Activated gamma-delta T cell (primary cell): Measurements from ENCODE around the gene CEP72.
"Not testable (repeated sequence)": the region's sequence is repeated elsewhere in the genome, so short reads cannot be mapped to it uniquely, and the experiment has no call there.

ENCODE experiments used
- DNase-seq: peaks from one replicate; lab custom pipeline; 2025; lab: John Stamatoyannopoulos, UW

Gene CEP72

DNA sequence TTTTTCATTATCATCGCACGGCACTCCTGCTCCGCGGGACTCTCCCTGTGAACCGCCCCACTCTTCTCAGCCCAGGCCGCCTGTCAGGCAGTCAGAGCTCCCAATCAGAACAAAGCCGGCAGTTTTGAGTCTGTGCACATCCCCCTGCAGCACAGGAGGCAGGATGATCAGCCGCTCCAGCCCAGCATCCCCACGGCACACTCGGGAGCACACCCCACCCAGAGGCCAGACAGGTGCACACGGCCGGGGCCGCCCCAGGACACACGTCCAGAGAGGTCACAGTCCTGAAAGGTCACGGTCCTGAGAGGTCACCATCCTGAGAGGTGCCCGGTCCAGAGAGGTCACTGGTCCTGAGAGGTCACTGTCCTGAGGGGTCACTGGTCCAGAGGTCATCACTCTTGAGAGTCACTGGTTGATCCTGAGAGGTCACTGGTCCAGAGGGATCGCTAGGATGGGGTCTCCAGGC, 72.6 kb downstream of the CEP72 start:
- no peak for DNase-seq

DNA sequence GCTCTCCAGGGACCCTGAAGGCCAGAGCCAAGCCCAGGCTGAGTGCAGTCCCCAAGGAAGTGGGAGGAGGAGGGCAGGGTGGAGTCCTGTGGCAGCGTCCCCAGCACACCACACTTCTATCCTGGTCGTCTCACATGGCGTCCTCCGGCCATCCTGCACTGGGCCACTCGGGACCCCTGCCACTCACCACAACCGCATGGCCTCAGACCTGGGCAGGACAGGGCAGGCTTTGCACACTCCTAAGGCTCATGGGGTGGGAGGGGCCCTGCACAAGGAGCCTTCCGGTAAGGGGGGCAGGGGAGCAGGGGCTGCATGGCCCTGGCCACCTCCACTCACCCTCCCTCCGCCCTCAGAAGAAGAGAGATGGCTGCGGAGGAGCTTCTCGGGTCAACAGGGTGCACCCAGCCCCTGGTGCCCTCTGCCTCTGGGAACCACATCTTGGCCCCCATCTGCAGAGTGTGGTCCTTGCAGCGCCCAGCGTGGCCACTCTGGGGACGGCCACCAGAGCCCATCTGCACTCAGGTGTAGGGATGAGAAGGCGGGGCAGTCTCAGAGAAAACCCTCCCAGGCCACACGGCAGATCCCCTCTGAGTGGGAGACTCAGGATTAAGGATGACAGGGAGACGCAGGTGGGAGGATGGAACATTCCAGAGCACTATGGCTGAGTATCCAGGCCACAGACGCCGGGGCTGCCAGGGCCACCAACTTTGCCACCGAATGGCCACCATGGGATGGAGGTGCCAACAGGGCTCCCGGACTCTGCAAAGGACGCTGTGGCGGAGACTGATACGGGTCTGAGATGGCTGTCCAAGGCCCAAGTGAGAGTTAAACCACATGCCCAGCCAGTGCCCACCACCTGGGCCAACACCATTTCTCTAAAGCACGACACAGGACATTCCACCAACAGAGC, 73.4 kb downstream of the CEP72 start:
- DNase-seq, result no peak

DNA sequence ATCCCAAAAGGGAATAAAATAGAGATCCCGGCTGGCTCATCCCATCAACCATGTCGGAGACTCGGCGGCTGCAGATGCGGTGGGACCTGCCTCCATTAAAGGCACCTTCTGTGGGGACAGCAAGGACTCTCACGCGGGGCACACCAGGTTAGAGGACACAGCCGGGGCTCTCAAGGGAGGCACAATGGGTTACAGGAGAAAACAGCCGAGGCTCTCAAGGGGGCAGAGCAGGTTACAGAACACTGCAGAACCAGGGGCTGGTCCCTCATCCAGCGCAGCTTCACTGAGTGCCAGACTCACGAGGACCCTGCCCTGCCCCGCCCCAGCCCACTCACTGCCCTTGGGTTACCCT, 74.0 kb downstream of the CEP72 start:
- DNase-seq, result not testable (repeated sequence)

DNA sequence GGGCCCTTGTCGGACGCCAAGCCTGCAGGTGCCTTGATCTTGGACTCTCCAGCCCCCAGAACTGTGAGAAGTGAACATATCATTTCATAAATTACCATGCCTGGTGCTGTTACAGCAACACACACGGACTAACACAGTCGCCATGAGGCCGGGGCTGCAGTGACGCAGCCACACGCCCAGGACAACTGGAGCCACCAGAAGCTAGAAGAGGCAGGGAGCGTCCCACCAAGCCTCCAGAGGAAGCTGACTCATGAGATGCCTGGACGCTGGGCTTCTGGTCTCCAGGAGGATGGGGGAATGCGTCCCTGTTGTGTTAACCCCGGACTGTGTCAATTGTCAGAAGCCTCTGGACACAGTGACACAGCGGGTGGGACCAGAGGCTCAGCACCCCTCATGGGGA, 74.8 kb downstream of the CEP72 start:
- DNase-seq, result not testable (repeated sequence)

DNA sequence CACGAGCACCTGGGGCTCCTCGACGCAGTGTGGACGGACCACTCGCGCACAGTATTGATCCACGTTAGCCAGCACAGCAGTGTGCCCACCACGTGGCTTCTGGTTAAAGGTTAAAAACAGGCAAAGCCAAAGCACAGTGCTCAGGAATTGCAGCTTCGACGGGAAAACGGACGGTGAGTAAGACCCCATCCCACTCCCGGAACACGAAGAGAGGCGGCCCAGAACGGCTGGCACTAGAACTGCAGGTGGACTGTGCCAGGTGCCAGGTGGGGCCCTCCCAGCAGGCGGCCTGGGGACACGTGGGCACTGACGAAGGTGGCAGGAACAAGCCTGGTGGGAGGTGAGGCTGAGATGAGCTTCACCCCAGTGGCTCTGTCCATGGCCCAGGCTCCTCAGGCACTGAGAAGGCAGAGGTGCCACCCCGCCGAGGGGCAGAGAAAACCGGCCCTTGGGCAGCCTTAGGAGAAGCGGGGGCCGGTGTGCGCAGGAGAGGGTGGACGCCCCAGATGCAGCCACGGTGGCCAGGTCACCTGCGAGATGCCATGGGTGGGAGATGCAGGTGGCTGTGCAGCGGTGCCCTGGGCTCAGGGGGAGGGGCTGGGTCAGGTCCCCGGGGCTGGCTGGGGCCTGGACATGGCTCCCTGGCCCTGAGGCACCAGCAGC, 76.3 kb downstream of the CEP72 start:
- not testable (repeated sequence) for DNase-seq

DNA sequence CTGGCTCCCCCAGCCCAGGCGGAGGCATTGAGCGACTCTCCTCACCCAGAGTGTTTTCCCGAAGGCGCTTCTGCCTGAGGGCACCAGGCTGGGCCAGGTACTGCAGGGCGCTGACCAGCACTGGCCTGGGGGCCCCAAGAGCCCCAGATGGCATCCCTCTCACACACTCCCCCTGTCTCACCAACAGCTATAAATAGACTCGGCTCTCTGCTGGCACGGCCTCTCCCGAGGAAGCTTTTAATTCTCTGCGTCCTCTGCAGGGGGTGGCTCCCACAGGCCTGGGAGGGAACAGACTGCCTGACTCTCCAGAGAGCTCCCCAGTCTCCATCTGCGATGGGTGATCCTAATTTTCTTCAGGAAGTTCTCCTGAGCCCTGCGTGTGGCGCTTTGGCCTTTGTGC, 78.2 kb downstream of the CEP72 start:
- DNase-seq, result not testable (repeated sequence)

DNA sequence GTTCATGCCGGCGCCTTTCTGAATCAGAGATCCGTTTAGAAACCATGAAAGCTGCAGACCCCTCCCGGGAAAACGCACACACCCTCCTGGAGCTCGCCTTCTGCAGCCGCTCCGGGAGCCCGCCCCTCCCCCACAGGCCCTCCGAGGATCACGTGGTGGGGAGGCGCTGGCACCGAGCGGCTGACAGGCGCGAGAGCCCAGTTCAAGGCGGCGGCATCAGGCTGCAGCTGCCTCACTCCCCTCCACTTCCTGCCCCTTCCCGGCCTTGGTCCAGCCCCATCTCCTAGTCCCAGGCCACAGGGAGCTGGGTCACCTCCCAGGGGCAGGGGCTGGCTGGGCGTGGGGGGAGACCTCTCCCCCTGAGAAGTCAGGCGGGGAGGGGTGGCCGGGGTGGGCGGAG, 78.9 kb downstream of the CEP72 start:
- not testable (repeated sequence) for DNase-seq

DNA sequence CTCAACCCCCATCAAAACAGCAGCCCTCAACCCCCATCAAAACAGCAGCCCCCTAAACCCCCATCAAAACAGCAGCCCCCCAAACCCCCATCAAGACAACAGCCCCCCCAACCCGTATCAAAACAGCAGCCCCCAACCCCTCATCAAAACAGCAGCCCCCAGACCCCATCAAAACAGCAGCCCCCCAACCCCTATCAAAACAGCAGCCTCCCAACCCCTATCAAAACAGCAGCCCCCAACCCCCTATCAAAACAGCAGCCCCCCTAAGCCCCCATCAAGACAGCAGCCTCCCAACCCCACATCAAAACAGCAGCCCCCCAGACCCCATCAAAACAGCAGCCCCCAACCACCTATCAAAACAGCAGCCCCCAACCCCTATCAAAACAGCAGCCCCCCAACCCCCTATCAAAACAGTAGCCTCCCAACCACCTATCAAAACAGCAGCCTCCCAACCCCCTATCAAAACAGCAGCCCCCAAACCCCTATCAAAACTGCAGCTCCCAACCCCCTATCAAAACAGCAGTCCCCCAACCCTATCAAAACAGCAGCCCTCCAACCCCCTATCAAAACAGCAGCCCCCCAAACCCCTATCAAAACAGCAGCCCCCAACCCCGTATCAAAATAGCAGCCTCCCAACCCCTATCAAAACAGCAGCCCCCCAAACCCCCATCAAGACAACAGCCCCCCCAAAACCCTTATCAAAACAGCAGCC, 79.8 kb downstream of the CEP72 start:
- no peak for DNase-seq

DNA sequence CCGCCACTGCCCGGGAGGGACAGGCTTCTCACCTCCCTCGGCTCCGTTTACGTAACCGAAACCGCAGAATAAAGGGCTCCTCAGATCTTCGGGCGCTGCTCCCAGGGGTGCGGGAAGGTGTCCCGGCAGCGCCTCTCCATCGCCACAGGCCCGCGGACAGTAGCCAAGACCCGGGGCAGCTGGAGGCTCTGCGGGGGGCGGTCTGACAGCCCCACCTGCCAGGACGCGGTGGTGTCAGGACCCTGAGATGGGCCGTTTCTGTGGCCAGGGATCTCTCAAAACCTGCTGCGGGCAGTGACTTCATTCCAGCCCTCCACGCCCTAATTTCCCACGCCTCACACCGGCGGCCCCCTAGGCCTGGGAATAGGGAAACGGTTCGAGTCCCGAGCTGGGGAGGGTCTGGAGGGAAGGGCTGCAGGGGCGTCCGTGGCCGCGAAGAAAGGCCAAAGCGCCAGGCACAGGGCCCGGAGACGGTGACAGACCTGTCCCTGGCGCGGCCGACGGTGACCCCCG, 80.4 kb downstream of the CEP72 start:
- not testable (repeated sequence) for DNase-seq

GRCh38 chr5:693271-694041, 81.3 kb downstream of the CEP72 start, which contains the start of gene TPPP:
TPPP (minus strand) TSS chr5:693352; CDS start chr5:678060, 15,292 bp downstream.
- peak; percentile 71 for DNase-seq

DNA sequence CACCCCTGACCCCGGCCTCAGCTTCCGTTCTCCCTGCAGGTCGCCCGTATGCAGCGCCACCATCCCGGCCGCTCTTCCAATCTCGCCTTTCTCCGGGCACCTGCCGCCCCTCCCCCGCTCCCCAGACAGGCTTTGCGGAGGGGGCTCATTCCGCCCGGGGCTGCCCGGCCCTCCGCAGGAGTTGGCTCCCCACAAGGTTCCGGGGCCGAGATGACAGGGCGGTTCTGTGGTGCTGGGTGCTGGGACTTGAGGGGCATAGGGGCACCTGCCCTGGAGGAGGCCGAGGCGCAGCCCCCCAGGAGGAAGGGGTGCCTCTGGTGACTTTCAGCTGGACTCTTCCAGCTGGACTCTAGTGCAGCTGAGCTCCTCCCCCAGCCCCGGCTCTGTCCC, 81.9 kb downstream of the CEP72 start:
- DNase-seq, result not testable (repeated sequence)

DNA sequence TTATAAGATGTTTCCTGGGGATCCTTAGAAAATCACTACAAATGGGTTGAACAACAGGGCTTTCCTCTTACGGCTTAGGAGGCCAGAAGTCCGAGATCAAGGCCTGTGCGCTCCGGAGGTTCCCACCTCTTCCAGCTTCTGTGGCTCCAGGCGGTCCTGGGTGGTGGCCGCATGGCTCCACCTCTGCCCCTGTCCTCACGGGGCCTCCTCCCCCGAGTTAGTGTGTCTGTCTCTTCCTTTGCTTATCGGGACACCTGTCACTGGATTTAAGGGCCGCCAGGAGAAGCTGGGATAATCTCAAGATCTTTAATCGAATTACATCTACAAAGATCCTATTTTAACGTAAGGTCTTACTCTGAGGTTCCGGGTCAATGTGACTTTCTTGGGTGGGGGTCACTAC, 83.3 kb downstream of the CEP72 start:
- DNase-seq, result not testable (repeated sequence)

- DNase-seq, result not testable (repeated sequence)
These were observed 84.1 kb downstream of the CEP72 start for GRCh38 chr5:696191-696590.

GRCh38 chr5:696753-697702, 84.9 kb downstream of the CEP72 start:
- not testable (repeated sequence) for DNase-seq
